HEK293 (cell line): ENCODE results near the gene RNF166.
A peak's percentile ranks its signal among the peaks of the same experiment; 100 is the strongest.

Experiments
- CTCF ChIA-PET: fragments of 350-600 bp; formaldehyde crosslinking; extraction: SDS; loops from one replicate; lab custom pipeline; 2021; ENCODE audit warnings: antibody characterized with exemption; lab: Yijun Ruan, JAX
- POLR2A ChIA-PET: fragments of 300-600 bp; formaldehyde crosslinking; extraction: SDS; loops from one replicate; lab custom pipeline; 2020; ENCODE audit warnings: antibody characterized with exemption, inconsistent platforms; lab: Yijun Ruan, JAX
- H3K27ac ChIP-seq: fragments of 200-500 bp; sonication (Bioruptor generic); 2 replicates; pipeline ENCODE4 v1.5.1; 2014; ENCODE audit warnings: low read depth, low read length, control low read depth, inconsistent platforms; ENCODE audit errors: extremely low read depth
- H3K36me3 ChIP-seq, 2 experiments: fragments of 200-500 bp in 1 of 2; sonication (Bioruptor generic) in 1 of 2; 1 replicate in 1 of 2; 2 replicates in 1 of 2; pipeline ENCODE4 v1.5.1; 2014 to 2017; ENCODE audit warnings: inconsistent platforms in 2 of 2, low read length in 2 of 2; ENCODE audit not compliant: control insufficient read depth in 2 of 2, insufficient read depth in 1 of 2
- H3K4me1 ChIP-seq: fragments of 200-500 bp; sonication (Bioruptor generic); 2 replicates; pipeline ENCODE4 v1.5.1; 2014; ENCODE audit warnings: mild to moderate bottlenecking, low read length, inconsistent platforms; ENCODE audit not compliant: control insufficient read depth, insufficient read depth
- H3K4me3 ChIP-seq: 2 replicates; pipeline ENCODE4 v1.5.1; 2011; ENCODE audit warnings: low read depth, mild to moderate bottlenecking, control low read depth, low read length, moderate library complexity
- H3K9me3 ChIP-seq: fragments of 200-500 bp; sonication (Bioruptor generic); 2 replicates; pipeline ENCODE4 v1.5.1; 2014; ENCODE audit warnings: low read depth, low read length, inconsistent platforms; ENCODE audit not compliant: control insufficient read depth, insufficient read depth
- AEBP2 ChIP-seq: fragments of 450-650 bp; formaldehyde crosslinking; IDR thresholded peaks from 2 replicates; pipeline ENCODE4 v1.5.1; 2016; ENCODE audit warnings: missing biosample characterization, missing genetic modification characterization, borderline replicate concordance
- BCL11B ChIP-seq: fragments of 450-650 bp; formaldehyde crosslinking; IDR thresholded peaks from 2 replicates; pipeline ENCODE4 v1.5.1; 2016; ENCODE audit warnings: low read depth, missing biosample characterization, missing genetic modification characterization
- BCL6B ChIP-seq: fragments of 450-650 bp; formaldehyde crosslinking; IDR thresholded peaks from 2 replicates; pipeline ENCODE4 v1.5.1; 2017; ENCODE audit warnings: missing biosample characterization, missing genetic modification characterization
- GLIS2 ChIP-seq: fragments of 450-650 bp; formaldehyde crosslinking; IDR thresholded peaks from 2 replicates; pipeline ENCODE4 v1.5.1; 2016; ENCODE audit warnings: missing biosample characterization, missing genetic modification characterization
- IKZF3 ChIP-seq: fragments of 450-650 bp; IDR thresholded peaks from 2 replicates; pipeline ENCODE4 v1.5.0; 2018; ENCODE audit warnings: missing biosample characterization, mild to moderate bottlenecking, missing genetic modification characterization, moderate library complexity
- KLF1 ChIP-seq: fragments of 450-650 bp; formaldehyde crosslinking; IDR thresholded peaks from 2 replicates; pipeline ENCODE4 v1.5.1; 2016; ENCODE audit warnings: missing biosample characterization, missing genetic modification characterization
- SCRT1 ChIP-seq: fragments of 450-650 bp; formaldehyde crosslinking; IDR thresholded peaks from 2 replicates; pipeline ENCODE4 v1.5.1; 2016; ENCODE audit warnings: missing biosample characterization, missing genetic modification characterization, borderline replicate concordance
- TSHZ1 ChIP-seq: fragments of 450-650 bp; formaldehyde crosslinking; IDR thresholded peaks from 2 replicates; pipeline ENCODE4 v1.5.1; 2016; ENCODE audit warnings: missing biosample characterization, missing genetic modification characterization, borderline replicate concordance
- YY1 ChIP-seq: fragments of 450-650 bp; formaldehyde crosslinking; IDR thresholded peaks from 2 replicates; pipeline ENCODE4 v1.5.1; 2018; ENCODE audit warnings: missing biosample characterization, missing genetic modification characterization
- ZBTB7A ChIP-seq: fragments of 450-650 bp; formaldehyde crosslinking; IDR thresholded peaks from 2 replicates; pipeline ENCODE4 v1.5.1; 2016; ENCODE audit warnings: low read depth, missing biosample characterization, missing genetic modification characterization
- ZBTB8A ChIP-seq: fragments of 450-650 bp; formaldehyde crosslinking; IDR thresholded peaks from 2 replicates; pipeline ENCODE4 v1.5.1; 2016; ENCODE audit warnings: missing biosample characterization, missing genetic modification characterization
- ZFHX2 ChIP-seq: fragments of 450-650 bp; formaldehyde crosslinking; conservative IDR thresholded peaks from 2 replicates; pipeline ENCODE4 v1.5.1; 2016; ENCODE audit warnings: missing biosample characterization, missing genetic modification characterization
- ZNF18 ChIP-seq: fragments of 450-650 bp; formaldehyde crosslinking; IDR thresholded peaks from 2 replicates; pipeline ENCODE4 v1.5.1; 2016; ENCODE audit warnings: missing biosample characterization, missing genetic modification characterization
- ZNF274 ChIP-seq, 2 experiments: fragments of 200-500 bp in 1 of 2; fragments of 450-650 bp in 1 of 2; sonication (Bioruptor generic) in 1 of 2; formaldehyde crosslinking in 1 of 2; IDR thresholded peaks; 2 replicates each; pipeline versions ENCODE4 v1.5.1 to v1.6.1; 2014 to 2016; ENCODE audit warnings: borderline replicate concordance in 1 of 2, inconsistent platforms in 1 of 2, low read length in 1 of 2, missing biosample characterization in 1 of 2, missing genetic modification characterization in 1 of 2
- ZNF335 ChIP-seq: fragments of 450-650 bp; formaldehyde crosslinking; conservative IDR thresholded peaks from 2 replicates; pipeline ENCODE4 v1.5.1; 2016; ENCODE audit warnings: missing biosample characterization, missing genetic modification characterization
- ZNF398 ChIP-seq: fragments of 450-650 bp; formaldehyde crosslinking; IDR thresholded peaks from 2 replicates; pipeline ENCODE4 v1.5.1; 2017; ENCODE audit warnings: missing biosample characterization, missing genetic modification characterization
- ZNF488 ChIP-seq: fragments of 450-650 bp; formaldehyde crosslinking; IDR thresholded peaks from 2 replicates; pipeline ENCODE4 v1.5.1; 2016; ENCODE audit warnings: missing biosample characterization, missing genetic modification characterization
- ZNF521 ChIP-seq: fragments of 450-650 bp; formaldehyde crosslinking; IDR thresholded peaks from 2 replicates; pipeline ENCODE4 v1.5.1; 2017; ENCODE audit warnings: missing biosample characterization, mild to moderate bottlenecking, missing genetic modification characterization
- ZNF548 ChIP-seq: fragments of 450-650 bp; formaldehyde crosslinking; IDR thresholded peaks from 2 replicates; pipeline ENCODE4 v1.5.1; 2016; ENCODE audit warnings: missing biosample characterization, missing genetic modification characterization
- ZNF560 ChIP-seq: fragments of 450-650 bp; formaldehyde crosslinking; IDR thresholded peaks from 2 replicates; pipeline ENCODE4 v1.5.1; 2017; ENCODE audit warnings: missing biosample characterization, missing genetic modification characterization, borderline replicate concordance
- ZNF580 ChIP-seq: fragments of 450-650 bp; formaldehyde crosslinking; IDR thresholded peaks from 2 replicates; pipeline ENCODE4 v1.5.1; 2016; ENCODE audit warnings: missing biosample characterization, missing genetic modification characterization
- ZNF600 ChIP-seq: fragments of 450-650 bp; formaldehyde crosslinking; IDR thresholded peaks from 2 replicates; pipeline ENCODE4 v1.5.1; 2016; ENCODE audit warnings: missing biosample characterization, missing genetic modification characterization
- ZNF660 ChIP-seq: fragments of 450-650 bp; IDR thresholded peaks from 2 replicates; pipeline ENCODE4 v1.5.1; 2018; ENCODE audit warnings: missing biosample characterization, mild to moderate bottlenecking, missing genetic modification characterization
- ZSCAN30 ChIP-seq: fragments of 450-650 bp; IDR thresholded peaks from 2 replicates; pipeline ENCODE4 v1.5.1; 2018; ENCODE audit warnings: missing biosample characterization, mild to moderate bottlenecking, missing genetic modification characterization, moderate library complexity

RNF166 gene

GRCh38 chr16:88686439-88687253 is 19.6 kb downstream of the RNF166 start, which contains the start of gene SNAI3:
TSS of gene SNAI3 (minus strand) at chr16:88686507. CDS start at chr16:88686406, 101 bp downstream.
- H3K4me1 ChIP-seq: peaks cover 9% of the 10 kb centered on the region; the same call in 1 of the 2 replicates
- H3K4me3 ChIP-seq: peak within 1 kb of the TSS; percentile 43
- POLR2A ChIA-PET: interaction anchor here (0.6 kb wide), 1 partner anchor 931 kb away, joined by 3 read pairs; no protein-coding TSS in a partner anchor
- no peaks in the 10 kb centered on the region for H3K36me3 ChIP-seq
- no peaks in the 10 kb centered on the region for H3K9me3 ChIP-seq
- CTCF ChIA-PET: interaction anchor here (0.7 to 1.5 kb wide), 4 partner anchors 13 to 51 kb away, joined by 3 to 9 read pairs (median 4); no protein-coding TSS in a partner anchor
- no peak within 1 kb of the TSS; the same call in 1 of the 2 replicates for H3K27ac ChIP-seq
- no peak for TF ChIP-seq ZBTB7A (tag by site-specific recombination)
- no peak for TF ChIP-seq ZNF18 (tag by site-specific recombination)
- TF ChIP-seq GLIS2 (tag by site-specific recombination): peak; percentile 1; the same call in 1 of the 2 replicates
- no peak for TF ChIP-seq BCL11B (tag by site-specific recombination)
- no peak for TF ChIP-seq TSHZ1 (tag by site-specific recombination)
- no peak for TF ChIP-seq ZNF488
- TF ChIP-seq ZNF335: peak; percentile 45; the same call in 1 of the 2 replicates
- 0 out of 2 replicates have a peak, but pooled peaks have one; percentile 11 for TF ChIP-seq ZNF600 (tag by site-specific recombination)
- TF ChIP-seq ZNF521 (tag by site-specific recombination): no peak
- no peak for TF ChIP-seq ZNF548
- TF ChIP-seq ZNF274 (IDR thresholded peaks at IDR 0.05; ENCODE audit: low read length): no peak
- no peak for TF ChIP-seq ZNF274 (tag by site-specific recombination; IDR thresholded peaks at IDR 0.05; ENCODE audit: borderline replicate concordance)
- TF ChIP-seq ZSCAN30 (tag by site-specific recombination): 0 out of 2 replicates have a peak, but pooled peaks have one; percentile 27
- TF ChIP-seq YY1 (tag by site-specific recombination): no peak
- TF ChIP-seq KLF1 (tag by site-specific recombination): peak; percentile 91
- no peak for TF ChIP-seq BCL6B (tag by site-specific recombination)
- no peak for TF ChIP-seq ZNF580
- peak; percentile 92 for TF ChIP-seq ZFHX2 (tag by site-specific recombination)
- no peak for TF ChIP-seq ZNF560 (tag by site-specific recombination)
- no peak; the same call in 1 of the 2 replicates for TF ChIP-seq ZBTB8A (tag by site-specific recombination)
- TF ChIP-seq ZNF398 (tag by site-specific recombination): no peak
- TF ChIP-seq AEBP2 (tag by site-specific recombination): no peak
- TF ChIP-seq IKZF3 (tag by site-specific recombination): 0 out of 2 replicates have a peak, but pooled peaks have one; percentile 5
- no peak for TF ChIP-seq ZNF660 (tag by site-specific recombination)
- no peak for TF ChIP-seq SCRT1 (tag by site-specific recombination)
